GM18519 (cell line): ENCODE data around the gene TBR1.

ENCODE experiments used
- ATAC-seq: cut with Tn5 transposase; IDR thresholded peaks from one replicate; pipeline ENCODE4 v1.9.1; 2021; ENCODE audit warnings: mild to moderate bottlenecking, moderate library complexity; ENCODE audit not compliant: unreplicated experiment, low FRiP score

The TBR1 gene

GRCh38 chr2:161426922-161427663 is 11.0 kb downstream of the TBR1 start:
- no peak for ATAC-seq

- no peak for ATAC-seq
These were observed 11.8 kb downstream of the TBR1 start for GRCh38 chr2:161427664-161428587.

- no peak for ATAC-seq
These were observed 14.3 kb downstream of the TBR1 start for GRCh38 chr2:161430386-161430785.

DNA sequence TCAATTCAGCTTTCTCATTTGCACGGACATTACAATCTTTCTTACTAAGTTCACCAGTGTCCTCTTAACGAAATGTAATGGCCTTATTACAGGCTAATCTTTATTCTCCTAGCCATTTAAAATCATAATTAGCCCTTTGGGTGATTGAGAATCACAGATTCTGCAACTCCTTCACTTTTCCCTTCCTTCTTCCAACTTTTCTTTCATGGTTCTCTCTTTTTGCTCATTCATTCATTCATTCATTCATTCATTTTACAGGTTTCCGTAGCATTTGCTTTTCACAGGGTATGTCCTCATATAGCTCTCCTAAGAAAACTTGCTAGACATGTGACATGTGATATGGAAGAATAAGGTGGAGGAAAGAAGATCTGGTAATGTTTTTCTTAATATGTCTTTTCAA is 16.0 kb downstream of the TBR1 start:
- ATAC-seq: no peak

- ATAC-seq: no peak
These were observed 18.0 kb downstream of the TBR1 start for GRCh38 chr2:161434118-161434517.

DNA sequence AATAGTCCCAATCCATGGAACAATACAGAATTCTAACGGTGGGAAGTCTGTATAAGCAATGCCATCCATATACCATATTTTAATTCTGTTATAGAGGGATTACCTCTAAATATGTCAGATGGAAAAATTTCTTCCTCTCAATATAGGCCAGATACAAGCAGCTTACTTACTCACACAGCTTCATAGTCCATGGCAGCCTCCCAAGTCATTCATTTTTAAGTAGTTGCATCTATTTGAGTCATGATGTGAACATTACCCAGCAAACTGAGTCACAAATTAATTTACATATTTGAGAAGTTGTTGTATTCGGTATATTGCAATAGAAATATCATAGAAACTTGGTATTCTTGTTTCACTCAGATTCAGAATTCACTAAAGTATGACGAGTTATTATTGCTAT is 20.3 kb downstream of the TBR1 start:
- no peak for ATAC-seq

- ATAC-seq: no peak
These were observed 22.5 kb downstream of the TBR1 start for GRCh38 chr2:161438598-161438997.

DNA sequence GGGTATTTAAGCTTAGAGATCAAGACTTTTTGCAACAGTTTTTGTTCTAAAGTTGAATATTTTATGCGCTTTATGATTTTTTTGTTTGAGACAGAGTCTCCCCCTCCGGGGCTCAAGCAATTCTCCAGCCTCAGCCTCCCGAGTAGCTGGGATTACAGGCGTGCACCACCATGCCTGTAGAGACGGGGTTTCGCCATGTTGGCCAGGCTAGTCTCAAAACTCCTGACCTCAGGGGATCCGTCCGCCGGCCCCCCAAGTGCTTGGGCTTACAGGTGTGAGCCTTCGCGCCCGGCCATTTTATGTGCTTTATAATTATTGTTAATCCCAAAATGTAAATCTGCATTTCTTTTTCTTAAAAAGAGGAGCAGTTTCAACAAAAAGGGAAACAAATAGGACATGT is 29.0 kb downstream of the TBR1 start:
- no peak for ATAC-seq

DNA sequence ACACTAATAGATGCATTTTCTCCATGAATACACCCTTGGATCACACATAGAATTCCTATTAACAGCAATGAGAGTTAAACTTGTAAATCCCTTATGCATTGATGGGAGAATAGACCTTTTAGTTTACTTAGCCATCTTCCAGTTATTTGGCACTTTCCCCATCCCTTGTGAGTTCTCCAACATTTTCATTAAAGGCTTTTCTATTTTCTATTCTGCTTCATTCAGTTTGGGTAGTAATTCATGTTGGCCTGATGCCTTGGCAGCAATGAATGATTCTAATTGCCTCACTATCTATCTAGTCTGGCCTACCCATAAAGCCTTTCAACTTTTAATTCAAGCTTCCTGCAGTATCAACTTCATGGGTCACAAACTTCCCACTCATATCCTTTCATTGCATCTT is 32.3 kb downstream of the TBR1 start:
- ATAC-seq: no peak

GRCh38 chr2:161471631-161472030 is 55.5 kb downstream of the TBR1 start:
- no peak for ATAC-seq

DNA sequence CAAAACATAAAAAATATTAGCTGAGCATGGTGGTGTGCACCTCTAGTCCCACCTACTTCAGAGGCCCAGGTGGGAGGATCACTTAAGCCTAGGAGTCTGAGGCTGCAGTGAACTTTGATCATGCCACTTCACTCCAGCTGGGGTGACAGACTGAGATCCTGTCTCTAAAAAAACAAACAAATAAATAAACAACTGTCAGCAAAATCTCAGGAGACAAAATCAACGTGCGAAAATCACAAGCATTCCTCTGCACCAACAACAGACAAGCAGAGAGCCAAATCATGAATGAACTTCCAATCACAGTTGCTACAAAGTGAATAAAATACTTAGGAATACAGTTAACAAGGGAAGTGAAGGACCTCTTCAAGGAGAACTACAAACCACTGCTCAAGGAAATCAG is 58.8 kb downstream of the TBR1 start:
- no peak for ATAC-seq
